PC-3 (cell line): Measurements from ENCODE around the gene FGD4. TPM values are rescaled to one million over a fixed set of nuclear protein-coding genes. Genes with fewer than 3 reads are reported as not detected.

Source experiments
- ATAC-seq: fragments of 200-7000 bp; cut with Tn5 transposase; 2 replicates; pipeline ENCODE4 v1.9.1; 2020; ENCODE audit warnings: mild to moderate bottlenecking, moderate library complexity
- BruUV-seq: library from RNA; stranded (reverse); fragments of 400-500 nt; replicated peaks from 2 replicates; lab custom pipeline; 2021; lab: Mats Ljungman, UMichigan
- CTCF ChIA-PET: fragments of 300-600 bp; sonication (Branson Sonifier 250); formaldehyde crosslinking; loops from one replicate; lab custom pipeline; 2022; ENCODE audit warnings: antibody characterized with exemption; lab: Charles Lee
- POLR2A ChIA-PET: fragments of 300-600 bp; sonication (Branson Sonifier 250); formaldehyde crosslinking; loops from one replicate; lab custom pipeline; 2022; ENCODE audit warnings: antibody characterized with exemption; ENCODE audit not compliant: unreplicated experiment; lab: Charles Lee
- DNase-seq: peaks from one replicate; pipeline ENCODE4 v3.0.0-alpha.2; 2015
- H2AFZ ChIP-seq: fragments of 300-600 bp; sonication (generic); 2 replicates; pipeline ENCODE4 v1.6.0; 2016; ENCODE audit warnings: antibody characterized with exemption, low read length
- H3F3A ChIP-seq: fragments of 300-600 bp; sonication (generic); one replicate; pipeline ENCODE4 v1.6.0; 2017; ENCODE audit warnings: antibody characterized with exemption, low read length, control low read depth, mild to moderate bottlenecking; ENCODE audit not compliant: unreplicated experiment
- H3K27ac ChIP-seq: fragments of 300-600 bp; sonication (generic); 2 replicates; pipeline ENCODE4 v1.5.1; 2016; ENCODE audit warnings: mild to moderate bottlenecking, low read length
- H3K27me3 ChIP-seq: fragments of 300-600 bp; sonication (generic); 2 replicates; pipeline ENCODE4 v1.6.1; 2016; ENCODE audit warnings: low read length, mixed read lengths
- H3K36me3 ChIP-seq: fragments of 300-600 bp; sonication (generic); 2 replicates; pipeline ENCODE4 v1.6.1; 2016; ENCODE audit warnings: low read depth, mixed run types, low read length, mixed read lengths
- H3K4me1 ChIP-seq: fragments of 300-600 bp; sonication (generic); 2 replicates; pipeline ENCODE4 v1.5.1; 2016; ENCODE audit warnings: low read length; ENCODE audit not compliant: insufficient read depth
- H3K4me2 ChIP-seq: fragments of 300-600 bp; sonication (generic); 2 replicates; pipeline ENCODE4 v1.6.0; 2016; ENCODE audit warnings: low read length
- H3K4me3 ChIP-seq: fragments of 300-600 bp; sonication (generic); 2 replicates; pipeline ENCODE4 v1.5.1; 2016; ENCODE audit warnings: mild to moderate bottlenecking, low read length, mixed read lengths
- H3K79me2 ChIP-seq: fragments of 300-600 bp; sonication (generic); 2 replicates; pipeline ENCODE4 v1.6.1; 2017; ENCODE audit warnings: low read length, mixed read lengths
- H3K9ac ChIP-seq: fragments of 300-600 bp; sonication (generic); 2 replicates; pipeline ENCODE4 v1.6.0; 2016; ENCODE audit warnings: mild to moderate bottlenecking, low read length
- H3K9me2 ChIP-seq: fragments of 300-600 bp; sonication (generic); replicated peaks from 2 replicates; pipeline ENCODE4 v1.6.1; 2016; ENCODE audit warnings: mixed run types, low read length, mixed read lengths
- H3K9me3 ChIP-seq: fragments of 300-600 bp; sonication (generic); 2 replicates; pipeline ENCODE4 v1.6.1; 2016; ENCODE audit warnings: low read length, mixed read lengths
- H4K20me1 ChIP-seq: fragments of 300-600 bp; sonication (generic); 2 replicates; pipeline ENCODE4 v1.6.1; 2016; ENCODE audit warnings: low read length, mixed read lengths
- CTCF ChIP-seq: fragments of 300-600 bp; sonication (generic); conservative IDR thresholded peaks from 2 replicates; pipeline ENCODE4 v1.5.1; 2017; ENCODE audit warnings: antibody characterized with exemption, low read depth, mild to moderate bottlenecking, low read length
- EZH2 ChIP-seq: fragments of 300-600 bp; sonication (generic); IDR thresholded peaks from one replicate; pipeline ENCODE4 v1.6.1; 2017; ENCODE audit warnings: antibody characterized with exemption, mild to moderate bottlenecking, low read length; ENCODE audit not compliant: unreplicated experiment
- EZH2phosphoT487 ChIP-seq: fragments of 300-600 bp; sonication (generic); IDR thresholded peaks from 2 replicates; pipeline ENCODE4 v1.6.1; 2018; ENCODE audit warnings: mild to moderate bottlenecking, antibody characterized with exemption, low read length, borderline replicate concordance
- intact Hi-C: fragments of 100-400 bp; cut with micrococcal nuclease; formaldehyde crosslinking; loops from 2 replicates; pipeline ENCODE4 v1.9.0; 2023
- total RNA-seq: library from RNA; depleted of rRNA; stranded (reverse); fragments of >200 nt; gene quantifications from 2 replicates; pipeline ENCODE4 v1.2.3, GENCODE V29; 2014

Gene FGD4
- total RNA-seq, 1 experiment from 2014 or later = 3.9 TPM

GRCh38 chr12:32596030-32596429 lies 196.7 kb downstream of the FGD4 start:
- CTCF ChIA-PET = no interaction called here
- no peak overlapping the region for H3K4me2 ChIP-seq
- no peaks in the 10 kb centered on the region for H3K36me3 ChIP-seq
- BruUV-seq = no TSS peak
- no peaks in the 10 kb centered on the region for H3K9me3 ChIP-seq
- H3F3A ChIP-seq = no peaks in the 10 kb centered on the region
- TF ChIP-seq EZH2 (no peak), CTCF (no peak), EZH2phosphoT487 (no peak)
- H4K20me1 ChIP-seq = no peaks in the 10 kb centered on the region
- no peak for DNase-seq
- intact Hi-C loops = no loop called here
- no peak overlapping the region for H3K27ac ChIP-seq
- H3K79me2 ChIP-seq = no peaks in the 10 kb centered on the region
- POLR2A ChIA-PET = no interaction called here
- no peak overlapping the region for H3K4me3 ChIP-seq
- H3K27me3 ChIP-seq = no peaks in the 10 kb centered on the region
- no peaks in the 10 kb centered on the region for H3K9me2 ChIP-seq
- no peaks in the 10 kb centered on the region for H3K4me1 ChIP-seq
- H3K9ac ChIP-seq = no peak overlapping the region
- no peak for ATAC-seq
- no peak overlapping the region for H2AFZ ChIP-seq

DNA sequence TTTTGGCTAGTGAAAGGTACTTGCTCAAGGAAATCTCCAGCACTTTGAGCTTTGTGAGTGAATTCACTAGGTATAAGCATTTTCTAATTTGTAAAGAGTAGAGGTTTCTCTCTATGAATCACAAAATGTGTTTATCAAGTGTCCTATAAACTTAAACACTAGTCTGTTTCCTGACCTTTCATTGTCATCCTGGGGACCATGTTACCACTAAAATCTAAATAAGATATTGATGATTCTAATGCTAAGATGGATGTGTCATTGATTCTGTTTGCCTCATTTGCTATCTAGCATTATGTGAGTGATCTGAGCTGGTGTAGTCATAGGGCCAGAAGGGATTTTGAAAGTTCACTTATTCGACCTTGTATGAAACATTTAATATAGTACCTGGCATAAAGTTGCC lies 199.3 kb downstream of the FGD4 start:
- Histone ChIP-seq H3K9me2 (no peaks in the 10 kb centered on the region), H3K36me3 (no peaks in the 10 kb centered on the region), H3K4me3 (no peak overlapping the region), H3K27me3 (no peaks in the 10 kb centered on the region), H3F3A (no peaks in the 10 kb centered on the region), H3K9ac (no peak overlapping the region), H4K20me1 (no peaks in the 10 kb centered on the region), H3K4me2 (no peak overlapping the region), H3K27ac (no peak overlapping the region), H3K4me1 (no peaks in the 10 kb centered on the region), H3K79me2 (no peaks in the 10 kb centered on the region), H2AFZ (no peak overlapping the region), H3K9me3 (no peaks in the 10 kb centered on the region)
- ChIA-PET CTCF (no interaction called here), POLR2A (no interaction called here)
- no TSS peak for BruUV-seq
- ATAC-seq = no peak
- TF ChIP-seq EZH2phosphoT487 (no peak), CTCF (no peak), EZH2 (no peak)
- DNase-seq = no peak
- intact Hi-C loops = no loop called here

- no peaks in the 10 kb centered on the region for H3K36me3 ChIP-seq
- no peaks in the 10 kb centered on the region for H4K20me1 ChIP-seq
- no peak for DNase-seq
- POLR2A ChIA-PET = no interaction called here
- no peak for TF ChIP-seq EZH2
- no peak for TF ChIP-seq EZH2phosphoT487
- TF ChIP-seq CTCF = no peak
- no peak for ATAC-seq
- H3K9me2 ChIP-seq = no peaks in the 10 kb centered on the region
- no peaks in the 10 kb centered on the region for H3K27me3 ChIP-seq
- CTCF ChIA-PET = no interaction called here
- intact Hi-C loops = no loop called here
- H3K79me2 ChIP-seq = no peaks in the 10 kb centered on the region
- no peaks in the 10 kb centered on the region for H3K9me3 ChIP-seq
- no peak overlapping the region for H3K4me2 ChIP-seq
- no peak overlapping the region for H3K4me3 ChIP-seq
- H3K27ac ChIP-seq = no peak overlapping the region
- no peak overlapping the region for H3K9ac ChIP-seq
- no TSS peak for BruUV-seq
- no peak overlapping the region for H2AFZ ChIP-seq
- H3K4me1 ChIP-seq = peaks cover 7% of the 10 kb centered on the region; the same call in 1 of the 2 replicates
- no peaks in the 10 kb centered on the region for H3F3A ChIP-seq
Measured at GRCh38 chr12:32600681-32601080, 201.3 kb downstream of the FGD4 start.
